ENCODE results near the gene ARSG.
"Not testable (repeated sequence)": the region's sequence is repeated elsewhere in the genome, so short reads cannot be mapped to it uniquely, and the experiment has no call there.

ARSG gene

DNA sequence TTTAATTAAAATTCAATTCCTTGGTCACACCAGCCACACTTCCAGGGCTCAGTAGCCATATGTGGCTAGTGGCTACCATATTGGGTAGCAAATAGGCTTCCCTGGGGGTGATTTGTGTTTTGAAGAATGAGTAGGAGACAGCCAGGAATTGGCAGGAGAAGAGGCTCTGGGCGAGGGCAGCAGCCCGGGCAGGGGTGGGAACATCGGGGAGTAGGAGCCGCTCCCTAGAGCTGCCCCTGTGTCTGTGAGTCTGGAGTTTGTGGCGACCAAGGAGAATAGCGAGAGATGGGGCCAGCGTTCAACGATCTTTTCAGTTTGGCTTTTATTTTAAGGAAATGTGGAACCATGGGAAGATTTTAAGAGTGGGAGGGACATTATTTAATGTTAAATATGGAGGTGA is 84.3 kb downstream of the ARSG start:
- DNase-seq: no peak

DNA sequence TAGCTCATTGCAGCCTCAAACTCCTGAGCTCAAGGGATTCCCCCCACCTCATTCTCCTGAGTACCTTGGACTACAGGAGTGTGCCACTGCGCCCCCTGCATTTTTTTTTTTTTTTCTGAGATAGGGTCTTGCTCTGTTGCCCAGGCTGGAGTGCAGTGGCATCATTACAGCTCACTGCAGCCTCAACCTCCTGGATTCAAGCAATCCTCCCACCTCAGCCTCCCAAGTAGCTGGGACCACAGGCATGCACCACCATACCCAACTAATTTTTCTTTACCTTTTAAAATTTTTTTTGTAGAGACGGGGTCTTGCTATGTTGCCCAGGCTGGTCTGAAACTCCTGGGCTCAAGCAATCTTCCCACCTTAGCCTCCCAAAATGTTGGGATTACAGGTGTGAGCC is 84.9 kb downstream of the ARSG start:
- DNase-seq: not testable (repeated sequence)

DNA sequence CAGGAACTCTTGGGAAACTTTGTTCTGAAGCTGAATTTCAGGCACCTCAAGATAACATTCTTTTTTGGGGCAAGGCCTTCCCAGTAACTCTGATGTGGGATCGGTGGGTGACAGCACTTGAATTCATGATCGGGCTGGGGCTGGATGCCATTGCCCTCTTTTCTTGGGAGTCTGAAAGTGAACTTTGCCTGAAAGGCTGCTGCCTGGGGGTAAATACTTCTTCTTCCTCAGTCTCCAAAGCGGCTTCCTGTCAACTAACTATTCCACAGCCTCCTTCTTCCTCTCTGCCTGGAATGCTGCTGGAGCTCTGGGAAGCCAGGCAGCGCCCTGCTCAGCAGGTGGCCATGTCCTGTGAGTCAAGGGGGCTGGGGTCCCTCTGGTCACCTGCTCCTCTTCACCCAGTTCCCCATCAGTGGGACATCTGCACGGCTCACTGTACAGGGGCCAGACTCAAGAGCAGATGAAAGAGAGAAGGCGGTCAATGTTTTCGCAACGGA is 86.5 kb downstream of the ARSG start:
- DNase-seq: peak in 1 of 56 donors; percentile 36

DNA sequence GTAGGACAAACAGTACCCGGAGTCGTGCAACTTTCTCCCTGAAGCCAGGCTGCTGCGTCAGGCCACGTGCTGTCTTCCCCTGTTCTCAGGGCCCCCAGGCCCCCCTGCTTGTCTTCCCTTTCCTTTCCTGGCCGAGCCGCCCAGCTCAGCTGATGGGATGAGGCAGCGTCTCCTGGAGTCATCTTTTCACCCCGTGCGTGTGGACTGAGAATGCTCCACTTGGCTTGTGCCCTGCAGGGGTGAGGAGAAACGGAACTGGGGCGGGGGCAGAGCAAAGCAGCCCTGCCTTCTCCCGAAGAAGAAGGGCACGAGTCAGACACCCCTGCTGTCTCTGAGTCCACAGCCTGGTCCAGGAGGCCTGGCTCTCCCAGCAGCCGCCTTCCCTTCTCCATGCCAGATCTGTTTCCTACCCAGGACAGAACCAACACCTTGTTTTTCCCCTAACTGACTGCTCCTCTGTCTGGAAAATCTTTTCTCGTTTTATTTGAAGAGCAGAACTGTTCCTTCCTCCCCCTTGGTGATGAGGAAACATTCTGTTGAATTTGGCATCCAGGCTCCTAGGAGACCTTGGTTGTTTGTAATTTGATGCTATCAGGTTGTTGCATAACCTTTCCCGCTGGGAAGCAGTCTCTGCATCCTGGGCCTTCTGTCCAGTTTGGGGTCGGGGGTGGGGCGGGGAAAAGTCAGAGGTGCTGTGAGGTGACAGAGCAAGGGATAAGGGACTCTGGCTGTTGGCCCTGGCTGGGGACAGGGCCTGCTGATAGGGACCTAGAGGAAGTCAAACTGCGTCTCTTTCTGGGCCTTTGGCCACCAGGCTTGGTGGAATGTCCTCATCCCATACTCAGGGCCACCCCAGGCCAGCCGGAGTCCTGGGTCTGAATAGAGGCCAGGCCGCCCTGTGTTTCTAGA is 87.2 kb downstream of the ARSG start:
- DNase-seq: peak in 39 of 56 donors; percentile 3 to 66 (median 27)

DNA sequence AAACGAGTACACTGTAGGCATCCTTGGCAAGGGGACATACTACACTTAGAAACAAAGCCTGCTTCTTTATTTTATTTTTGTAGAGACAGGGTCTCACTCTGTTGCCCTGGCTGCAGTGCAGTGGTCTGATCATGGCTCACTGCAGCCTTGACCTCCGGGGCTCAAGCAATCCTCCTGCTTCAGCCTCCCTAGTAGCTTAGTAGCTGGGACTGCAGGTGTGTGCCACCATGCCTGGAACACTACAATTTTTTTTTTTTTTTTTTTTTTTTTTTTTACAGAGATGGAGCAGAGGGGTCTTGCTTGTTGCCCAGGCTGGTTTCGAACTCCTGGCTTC is 87.8 kb downstream of the ARSG start:
- no peak for DNase-seq

DNA sequence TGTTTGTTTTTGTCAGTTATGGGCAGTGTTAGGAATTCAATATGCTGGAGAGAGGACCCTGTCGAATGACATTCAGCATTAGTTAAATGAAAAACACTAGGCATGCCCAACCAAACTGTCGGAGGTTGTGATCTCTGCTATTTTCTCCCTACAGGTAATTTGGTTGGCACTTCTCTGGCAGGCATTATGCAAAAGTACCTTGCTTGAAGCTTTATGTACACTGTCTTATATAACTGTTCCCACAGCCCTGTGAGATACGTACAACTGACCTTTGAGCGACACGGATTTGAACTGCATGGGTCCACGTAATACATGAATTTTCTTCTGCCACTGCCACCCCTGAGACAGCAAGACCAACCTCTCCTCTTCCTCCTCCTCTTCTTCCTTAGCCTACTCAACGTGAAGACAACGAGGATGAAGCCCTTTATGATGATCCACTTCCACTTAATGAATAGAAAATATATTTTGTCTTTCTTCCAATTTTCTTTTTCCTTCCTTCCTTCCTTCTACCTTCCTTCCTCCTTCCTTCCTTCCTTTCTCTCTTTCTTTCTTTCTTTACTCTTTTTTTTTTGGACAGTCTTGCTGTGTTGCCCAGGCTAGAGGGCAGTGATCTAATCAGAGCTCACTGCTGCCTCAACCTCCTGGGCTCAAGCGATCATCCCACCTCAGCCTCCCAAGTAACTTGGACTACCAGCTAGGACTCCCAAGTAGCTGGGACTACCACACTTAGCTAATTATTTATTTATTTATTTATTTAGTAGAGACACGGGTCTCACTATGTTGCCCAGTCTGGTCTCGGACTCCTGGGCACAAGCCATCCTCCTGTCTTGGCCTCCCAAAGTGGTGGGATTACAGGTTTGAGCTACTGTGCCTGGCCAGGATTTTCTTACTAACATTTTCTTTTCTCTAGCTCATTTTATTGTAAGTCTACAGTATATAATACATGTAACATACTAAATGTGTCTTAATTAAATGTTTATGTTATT is 88.7 kb downstream of the ARSG start:
- no peak for DNase-seq

DNA sequence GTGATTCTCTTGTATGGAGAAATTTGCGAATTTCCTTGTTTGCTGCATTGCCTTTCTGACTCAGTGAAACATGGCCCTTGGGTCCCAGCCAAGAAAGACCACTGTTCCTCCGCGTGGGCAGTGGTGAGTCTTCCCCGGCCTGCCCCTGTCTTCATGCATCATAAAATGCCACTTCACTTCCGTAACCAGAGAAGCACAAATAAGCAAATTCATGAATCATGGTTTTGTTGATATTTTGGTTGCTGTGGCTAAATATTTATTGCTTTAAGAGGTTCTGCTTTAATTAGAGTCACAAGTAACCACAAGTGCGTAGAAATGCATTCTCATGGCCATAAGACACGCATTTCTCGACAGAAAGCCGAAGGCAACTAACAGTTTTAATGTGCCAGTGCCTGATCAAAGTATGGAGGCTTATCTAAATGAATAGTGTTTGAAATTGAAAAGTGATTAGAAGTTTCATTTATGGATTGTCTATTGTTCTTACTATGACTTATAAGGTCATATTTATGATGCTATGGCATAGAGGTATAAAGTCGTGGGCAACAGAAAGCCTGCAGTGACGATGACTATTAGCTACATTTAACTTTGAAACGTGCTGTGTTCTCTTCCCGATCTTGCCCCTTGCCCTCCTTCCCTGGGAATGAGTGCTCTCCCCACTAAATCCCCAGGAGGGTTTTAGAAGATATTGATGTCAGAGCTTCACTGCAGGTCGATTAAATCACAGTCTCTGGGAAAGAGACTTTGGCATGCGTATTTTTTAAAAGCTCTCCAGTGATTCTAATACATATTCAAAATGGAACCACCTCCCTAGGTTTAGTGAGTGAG is 90.0 kb downstream of the ARSG start:
- DNase-seq: no peak

DNA sequence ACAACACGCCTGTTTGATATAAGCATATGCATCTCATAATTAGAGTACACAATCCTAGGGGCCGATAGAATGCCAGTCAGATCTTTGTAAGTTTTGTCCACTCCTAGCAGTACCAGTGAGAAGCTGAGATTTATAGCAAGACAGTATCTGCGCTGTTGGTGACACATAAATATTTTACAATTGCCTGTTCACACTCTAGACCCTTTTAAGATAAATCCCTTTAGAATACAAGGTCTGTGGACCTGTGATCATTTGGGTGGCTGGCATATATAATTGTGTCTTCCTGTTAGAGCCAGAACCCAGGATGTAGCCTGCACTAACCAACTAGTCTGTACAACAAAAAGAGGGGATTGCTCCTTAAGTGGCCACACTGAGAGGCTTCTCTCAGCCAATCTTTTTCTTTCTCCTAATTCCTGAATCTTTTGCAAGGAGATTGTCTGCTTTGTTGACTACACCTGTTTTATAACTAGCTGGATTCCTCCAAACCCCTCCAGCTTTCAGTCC is 91.3 kb downstream of the ARSG start:
- DNase-seq: no peak

DNA sequence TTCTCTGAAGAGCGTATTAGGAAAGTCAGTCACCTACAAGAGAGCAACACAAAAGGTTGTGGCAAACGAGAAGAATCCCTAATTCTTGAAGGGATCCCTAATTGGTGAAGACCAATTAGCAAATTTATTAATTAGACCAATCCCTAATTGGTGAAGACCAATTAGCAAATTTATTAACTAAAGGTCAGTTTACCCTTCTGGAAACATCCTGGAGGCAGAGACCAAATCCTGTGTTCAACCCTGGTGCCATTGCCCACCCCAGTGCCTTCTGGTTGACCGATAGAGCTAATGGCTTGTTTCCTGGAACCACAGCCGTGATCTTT is 91.8 kb downstream of the ARSG start:
- no peak for DNase-seq

DNA sequence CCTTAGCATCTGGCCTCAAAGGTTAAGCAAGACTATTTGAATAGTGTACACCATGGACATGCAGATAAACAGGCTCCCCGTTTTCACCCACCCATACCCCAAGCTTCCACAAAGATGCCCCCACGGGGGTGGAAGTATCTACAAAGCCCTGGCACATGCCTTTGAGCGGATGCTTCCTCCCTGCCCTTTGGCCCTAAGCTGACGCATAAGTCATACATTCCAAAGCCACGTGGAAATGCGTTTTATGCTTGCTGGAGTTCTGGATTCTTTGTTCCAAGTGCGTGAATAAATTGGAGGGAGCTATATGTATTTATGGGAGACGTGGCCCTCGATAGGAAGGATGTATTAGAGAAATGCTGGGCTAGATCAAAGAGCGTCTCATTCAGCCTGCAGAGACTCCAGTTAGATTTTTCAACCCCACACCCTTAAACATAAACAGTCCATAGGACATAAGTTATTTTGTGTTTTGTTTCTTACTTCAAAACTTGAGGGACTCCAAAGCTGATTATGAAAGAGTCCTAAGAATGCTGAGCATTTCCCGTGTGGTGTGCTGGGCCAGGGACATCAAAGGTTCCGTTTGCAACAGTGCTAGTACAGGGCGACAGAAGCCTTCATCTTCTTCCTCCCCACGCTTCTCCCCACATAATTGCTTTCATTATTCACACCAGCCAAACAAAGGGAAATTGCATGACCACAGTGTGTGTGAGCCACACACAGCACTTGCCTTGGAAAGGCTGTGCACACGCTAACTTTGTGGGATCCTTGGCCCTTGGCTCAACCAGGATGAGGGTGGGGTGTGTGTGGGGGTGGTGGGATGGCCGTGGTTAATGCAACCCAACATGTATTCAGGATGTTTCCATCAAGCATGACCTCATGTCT is 92.4 kb downstream of the ARSG start:
- no peak for DNase-seq

DNA sequence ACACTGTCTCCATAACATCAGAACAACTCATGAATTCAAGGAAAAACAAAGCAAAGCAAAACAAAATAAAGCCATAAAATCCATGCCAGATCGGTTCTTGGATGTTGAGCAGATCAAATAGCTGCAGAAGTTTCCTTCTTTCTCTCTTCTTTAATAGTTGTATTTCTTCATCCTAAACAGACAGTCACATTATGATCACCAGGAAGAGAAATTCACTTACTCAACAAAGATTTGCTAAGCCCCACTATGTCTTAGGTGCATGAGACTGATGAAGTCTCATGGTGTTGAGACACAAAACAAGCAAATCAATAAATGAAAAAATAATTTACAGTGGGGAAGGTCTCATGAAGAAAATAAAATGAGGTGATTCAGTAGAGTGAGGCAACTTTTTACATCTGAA is 93.2 kb downstream of the ARSG start:
- no peak for DNase-seq

DNA sequence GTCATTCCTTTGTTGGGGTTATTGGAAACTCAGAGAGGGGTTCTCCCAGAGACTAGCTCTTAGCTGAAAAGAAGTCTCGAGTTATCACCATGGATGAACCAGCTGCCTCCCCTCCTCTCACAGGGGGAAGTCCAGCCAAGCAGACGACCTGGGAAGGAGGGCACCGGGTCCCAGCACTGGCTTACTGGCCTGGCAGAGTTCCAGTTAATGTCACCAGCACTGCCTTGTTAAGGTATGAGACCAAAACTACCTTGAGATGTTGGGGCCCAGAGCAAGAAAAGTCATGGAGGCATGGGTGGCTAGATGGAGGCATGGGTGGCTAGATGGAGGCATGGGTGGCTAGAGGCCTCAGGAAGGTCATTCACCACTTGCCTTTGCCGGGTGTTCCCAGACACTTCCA is 93.6 kb downstream of the ARSG start:
- DNase-seq: no peak

DNA sequence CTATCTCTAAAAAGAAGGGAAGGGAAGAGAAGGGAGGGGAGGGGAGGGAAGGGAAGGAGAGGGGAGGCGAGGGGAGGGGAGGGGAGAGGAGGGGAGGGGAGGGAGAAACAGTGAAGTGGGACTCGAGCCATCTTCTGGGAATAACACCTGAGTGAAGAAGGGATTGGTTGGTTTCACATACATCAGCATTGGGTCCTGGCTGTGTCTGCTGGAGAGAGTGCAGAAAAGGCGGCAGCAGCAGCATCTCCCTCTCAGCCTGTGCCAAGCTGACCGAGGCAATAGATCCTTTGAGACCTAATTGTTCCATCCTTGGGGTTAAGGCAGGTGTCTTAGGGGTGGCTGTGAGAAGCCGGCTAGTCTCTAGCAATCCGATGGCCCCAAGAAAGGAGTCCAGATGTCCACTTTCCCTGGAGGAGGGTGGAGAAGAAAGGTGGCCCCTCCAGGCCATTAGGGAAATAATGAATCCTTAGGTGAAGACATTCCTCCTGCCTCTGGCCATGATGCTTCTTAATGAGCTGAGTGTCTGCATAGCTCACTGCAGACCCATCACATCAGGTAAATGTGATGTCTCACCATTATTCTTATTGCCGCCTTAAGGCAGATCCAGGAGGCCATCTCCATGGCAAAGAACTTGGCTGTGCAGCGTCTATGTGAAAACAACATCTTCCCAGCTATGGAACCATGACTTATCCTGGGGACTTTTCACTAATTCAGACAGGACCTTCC is 94.4 kb downstream of the ARSG start:
- DNase-seq: no peak

DNA sequence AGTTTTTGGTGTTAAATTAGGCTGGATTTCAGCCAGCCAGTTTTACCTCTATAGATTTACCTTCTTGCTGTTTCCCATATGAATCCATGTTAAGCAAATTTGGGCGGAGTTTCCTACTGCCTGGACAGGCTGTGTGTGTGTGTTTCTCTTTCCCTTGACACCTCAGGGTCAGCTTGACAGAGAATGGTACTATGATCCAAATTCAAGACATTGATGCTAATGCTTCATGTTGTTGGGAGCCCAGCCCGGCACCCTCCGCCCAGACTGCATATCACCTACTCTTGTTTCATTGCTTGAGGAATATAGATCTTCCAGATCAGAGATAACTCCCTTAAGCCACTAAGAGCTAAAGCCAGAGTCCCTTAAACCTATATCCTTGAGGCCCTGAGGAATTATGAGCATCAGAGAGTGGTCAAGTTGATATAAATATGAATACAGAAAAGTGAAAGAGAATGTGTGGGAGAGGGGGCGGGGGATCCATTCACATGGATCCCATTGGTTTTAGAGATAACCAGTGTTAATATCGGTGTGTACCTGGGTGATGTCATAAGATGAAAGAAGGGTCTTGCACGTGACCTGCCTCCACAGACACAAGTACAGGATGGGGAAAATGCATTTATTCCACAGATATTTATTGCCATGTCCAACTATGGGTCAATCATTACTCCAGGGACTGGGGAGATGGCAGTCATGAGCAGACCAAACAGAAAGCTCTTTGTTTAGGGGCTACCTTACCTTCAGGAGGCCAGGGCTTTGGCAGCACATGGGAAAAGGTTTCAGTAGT is 96.3 kb downstream of the ARSG start:
- DNase-seq: no peak

DNA sequence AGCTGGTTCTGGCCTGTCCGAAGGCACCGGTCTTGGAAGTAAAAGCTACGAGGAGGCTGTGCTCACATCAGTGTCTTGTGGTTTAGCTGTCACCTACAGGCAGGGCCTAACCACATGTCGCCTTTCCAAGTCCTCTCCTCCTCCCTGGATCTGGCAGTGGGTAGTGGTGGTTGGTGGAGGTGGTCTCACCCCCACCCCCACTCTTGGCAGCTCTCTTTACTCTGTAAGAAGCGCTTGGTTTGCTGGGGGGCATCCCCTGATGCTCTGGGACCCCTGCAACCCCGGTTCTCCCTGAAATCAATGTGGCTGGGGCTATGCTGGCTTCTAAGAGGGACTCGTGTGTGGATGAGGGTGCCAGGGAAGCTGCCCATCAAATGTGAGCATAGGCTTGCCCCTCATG is 97.7 kb downstream of the ARSG start:
- no peak for DNase-seq

DNA sequence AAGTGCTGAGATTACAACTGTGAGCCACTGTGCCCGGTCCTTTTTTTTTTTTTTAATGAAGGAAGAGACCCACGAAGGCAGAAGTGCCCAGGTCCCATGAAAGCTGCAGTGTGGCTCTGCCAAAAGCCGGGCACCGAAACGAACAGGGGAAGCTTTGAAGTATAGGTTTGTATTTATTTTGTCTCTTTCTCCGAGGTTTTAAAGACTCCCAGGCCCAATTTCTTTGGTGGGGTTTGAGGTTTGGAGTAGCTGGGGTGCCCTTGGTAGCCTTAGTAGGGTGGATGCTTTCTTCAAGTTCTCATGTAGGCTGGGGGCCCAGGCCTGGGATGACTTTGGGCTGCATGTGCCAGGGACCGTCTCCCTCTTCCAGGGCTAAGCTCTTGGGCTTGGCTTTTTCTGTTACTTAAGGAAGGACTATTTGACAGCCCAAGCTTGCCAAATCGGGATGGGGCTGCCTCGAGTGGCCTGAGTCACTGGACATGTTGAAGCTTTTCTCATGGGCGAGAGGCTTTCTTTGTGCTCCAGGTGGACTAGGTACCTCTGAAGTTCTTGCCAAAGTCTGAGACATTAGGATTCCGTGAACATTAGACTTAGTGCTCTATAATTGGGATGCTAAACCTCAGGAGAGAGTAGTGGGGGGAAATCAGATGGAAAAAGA is 99.7 kb downstream of the ARSG start:
- DNase-seq: no peak

DNA sequence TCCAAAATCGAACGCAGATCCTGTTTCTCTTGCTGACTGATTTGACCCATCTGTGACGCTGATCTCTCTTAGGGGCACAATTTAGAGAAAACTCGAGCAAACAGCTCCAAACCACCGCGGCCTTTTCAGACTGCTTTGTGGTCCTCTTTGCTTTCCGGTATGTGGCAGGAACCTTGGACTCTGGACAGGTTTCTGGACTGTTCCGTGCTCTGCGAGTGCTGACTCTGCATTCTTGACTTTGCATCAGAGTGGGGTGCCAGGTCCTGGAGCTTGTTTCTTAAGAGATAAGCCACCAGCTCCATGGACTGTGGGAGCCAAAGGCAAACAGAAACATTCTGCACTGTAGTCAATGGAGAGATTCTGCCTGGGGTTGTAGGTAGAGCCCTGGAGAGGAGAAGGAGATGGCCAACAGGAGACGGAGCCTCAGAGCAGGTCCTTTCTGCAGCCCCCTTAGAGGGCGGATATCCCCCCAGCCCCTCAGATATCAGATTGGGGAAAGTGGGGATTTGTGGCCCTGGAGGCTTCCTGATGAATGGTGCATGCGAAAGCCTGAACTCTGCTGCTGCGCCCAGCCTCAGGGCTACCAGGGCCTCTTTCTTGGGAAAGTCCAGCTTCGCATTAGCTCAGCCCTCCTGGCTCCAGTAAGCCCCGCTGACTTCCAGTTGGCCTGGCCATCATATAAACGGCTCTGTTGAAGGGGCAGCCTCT is 100.4 kb downstream of the ARSG start:
- no peak for DNase-seq

All from nucleus accumbens (tissue), 56 donors.